ENCODE measurements around the gene NCOR2.

DNA sequence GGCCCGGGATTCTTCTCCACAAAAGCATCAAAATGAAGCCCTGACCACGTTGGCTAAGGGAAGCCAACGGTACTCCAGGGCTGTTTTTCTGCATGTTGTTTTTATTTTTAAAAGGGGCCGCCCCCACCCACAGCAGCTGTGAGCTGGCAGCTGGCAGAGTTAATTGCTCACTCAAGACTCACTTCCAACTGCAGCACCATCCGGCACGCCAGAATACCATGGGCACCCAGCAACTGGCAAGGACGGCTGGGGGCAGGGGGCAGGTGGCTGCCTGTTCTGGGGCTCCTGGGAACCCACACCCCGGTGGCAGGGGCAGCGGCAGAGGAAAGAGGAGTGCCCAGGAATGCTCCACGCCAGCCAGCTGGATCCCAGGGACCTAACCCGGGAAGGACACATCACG is 44.3 kb downstream of the NCOR2 start:
- TF ChIP-seq, protein P1, sequence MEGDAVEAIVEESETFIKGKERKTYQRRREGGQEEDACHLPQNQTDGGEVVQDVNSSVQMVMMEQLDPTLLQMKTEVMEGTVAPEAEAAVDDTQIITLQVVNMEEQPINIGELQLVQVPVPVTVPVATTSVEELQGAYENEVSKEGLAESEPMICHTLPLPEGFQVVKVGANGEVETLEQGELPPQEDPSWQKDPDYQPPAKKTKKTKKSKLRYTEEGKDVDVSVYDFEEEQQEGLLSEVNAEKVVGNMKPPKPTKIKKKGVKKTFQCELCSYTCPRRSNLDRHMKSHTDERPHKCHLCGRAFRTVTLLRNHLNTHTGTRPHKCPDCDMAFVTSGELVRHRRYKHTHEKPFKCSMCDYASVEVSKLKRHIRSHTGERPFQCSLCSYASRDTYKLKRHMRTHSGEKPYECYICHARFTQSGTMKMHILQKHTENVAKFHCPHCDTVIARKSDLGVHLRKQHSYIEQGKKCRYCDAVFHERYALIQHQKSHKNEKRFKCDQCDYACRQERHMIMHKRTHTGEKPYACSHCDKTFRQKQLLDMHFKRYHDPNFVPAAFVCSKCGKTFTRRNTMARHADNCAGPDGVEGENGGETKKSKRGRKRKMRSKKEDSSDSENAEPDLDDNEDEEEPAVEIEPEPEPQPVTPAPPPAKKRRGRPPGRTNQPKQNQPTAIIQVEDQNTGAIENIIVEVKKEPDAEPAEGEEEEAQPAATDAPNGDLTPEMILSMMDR (IDR thresholded peaks at IDR 0.05) = no peak
- TF ChIP-seq EZH2 (IDR thresholded peaks at IDR 0.05; ENCODE audit: borderline replicate concordance, insufficient read depth, low read depth, low read length, poor library complexity, severe bottlenecking) = no peak

Measured in B cell (primary cell).